ENCODE data around the gene TPK1. TPM values are rescaled to one million over a fixed set of nuclear protein-coding genes. Genes with fewer than 3 reads are reported as not detected.
"Not testable (repeated sequence)": the region's sequence is repeated elsewhere in the genome, so short reads cannot be mapped to it uniquely, and the experiment has no call there.

TPK1 gene
- total RNA-seq, 4 donors from 2014 or later = 0.59 to 178 (median 8.8) TPM

GRCh38 chr7:144782883-144783282 is 53.0 kb downstream of the TPK1 start:
- DNase-seq = no peak
- TF ChIP-seq, protein P1, sequence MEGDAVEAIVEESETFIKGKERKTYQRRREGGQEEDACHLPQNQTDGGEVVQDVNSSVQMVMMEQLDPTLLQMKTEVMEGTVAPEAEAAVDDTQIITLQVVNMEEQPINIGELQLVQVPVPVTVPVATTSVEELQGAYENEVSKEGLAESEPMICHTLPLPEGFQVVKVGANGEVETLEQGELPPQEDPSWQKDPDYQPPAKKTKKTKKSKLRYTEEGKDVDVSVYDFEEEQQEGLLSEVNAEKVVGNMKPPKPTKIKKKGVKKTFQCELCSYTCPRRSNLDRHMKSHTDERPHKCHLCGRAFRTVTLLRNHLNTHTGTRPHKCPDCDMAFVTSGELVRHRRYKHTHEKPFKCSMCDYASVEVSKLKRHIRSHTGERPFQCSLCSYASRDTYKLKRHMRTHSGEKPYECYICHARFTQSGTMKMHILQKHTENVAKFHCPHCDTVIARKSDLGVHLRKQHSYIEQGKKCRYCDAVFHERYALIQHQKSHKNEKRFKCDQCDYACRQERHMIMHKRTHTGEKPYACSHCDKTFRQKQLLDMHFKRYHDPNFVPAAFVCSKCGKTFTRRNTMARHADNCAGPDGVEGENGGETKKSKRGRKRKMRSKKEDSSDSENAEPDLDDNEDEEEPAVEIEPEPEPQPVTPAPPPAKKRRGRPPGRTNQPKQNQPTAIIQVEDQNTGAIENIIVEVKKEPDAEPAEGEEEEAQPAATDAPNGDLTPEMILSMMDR (IDR thresholded peaks at IDR 0.05) = no peak
- TF ChIP-seq POLR2A (IDR thresholded peaks at IDR 0.05) = no peak
- Histone ChIP-seq H3K9me3 (no peaks in the 10 kb centered on the region), H3K4me1 (no peaks in the 10 kb centered on the region), H3K4me3 (no peak overlapping the region), H3K27ac (no peak overlapping the region), H3K36me3 (peaks cover 0 to 4% of the 10 kb centered on the region in 2 donors), H3K27me3 (no peaks in the 10 kb centered on the region)
- intact Hi-C loops (cut with DNase I; ENCODE audit: low total_unique reads) = no loop called here

DNA sequence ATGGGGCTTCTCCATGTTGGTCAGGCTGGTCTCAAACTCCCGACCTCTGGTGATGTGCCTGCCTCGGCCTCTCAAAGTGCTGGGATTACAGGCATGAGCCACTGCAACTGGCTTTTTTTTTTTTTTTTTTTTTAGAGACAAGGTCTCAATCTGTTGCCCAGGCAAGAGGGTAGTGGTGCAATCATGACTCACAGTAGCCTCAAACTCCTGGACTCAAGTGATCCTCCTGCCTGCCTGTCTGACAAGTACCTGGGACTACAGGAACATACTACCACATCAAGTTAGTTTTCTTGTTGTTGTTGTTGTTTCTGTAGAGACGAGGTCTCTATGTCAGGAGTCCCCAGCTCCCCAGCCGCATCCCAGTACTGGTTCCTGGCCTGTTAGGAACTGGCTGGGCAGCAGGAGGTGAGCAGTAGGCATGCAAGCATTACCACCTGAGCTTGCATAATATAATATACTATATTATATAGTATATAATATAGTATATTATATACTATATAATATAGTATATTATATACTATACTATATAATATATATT is 55.7 kb downstream of the TPK1 start:
- intact Hi-C loops (cut with DNase I; ENCODE audit: low total_unique reads) = no loop called here

GRCh38 chr7:144777889-144778288 is 58.0 kb downstream of the TPK1 start:
- H3K4me3 ChIP-seq; intact Hi-C loops (cut with DNase I; ENCODE audit: low total_unique reads): not testable (repeated sequence)

More for the DNA sequence above, 55.7 kb downstream of the TPK1 start:
- TF ChIP-seq, protein P1 (IDR thresholded peaks at IDR 0.05) = no peak
- TF ChIP-seq POLR2A (IDR thresholded peaks at IDR 0.05) = no peak
- H3K36me3 ChIP-seq = no peaks in the 10 kb centered on the region
- DNase-seq = no peak
- no peaks in the 10 kb centered on the region for H3K9me3 ChIP-seq
- no peaks in the 10 kb centered on the region for H3K27me3 ChIP-seq
- no peak overlapping the region for H3K27ac ChIP-seq
- H3K4me1 ChIP-seq = no peaks in the 10 kb centered on the region
- H3K4me3 ChIP-seq = no peak overlapping the region

GRCh38 chr7:144777005-144777839 is 58.6 kb downstream of the TPK1 start:
- Histone ChIP-seq H3K36me3 (no peaks in the 10 kb centered on the region), H3K27me3 (no peaks in the 10 kb centered on the region), H3K27ac (no peak overlapping the region), H3K4me1 (no peaks in the 10 kb centered on the region), H3K4me3 (no peak overlapping the region), H3K9me3 (no peaks in the 10 kb centered on the region)
- TF ChIP-seq POLR2A (IDR thresholded peaks at IDR 0.05) = no peak
- TF ChIP-seq, protein P1 (IDR thresholded peaks at IDR 0.05) = no peak
- intact Hi-C loops (cut with DNase I; ENCODE audit: low total_unique reads) = no loop called here
- DNase-seq = no peak

More at GRCh38 chr7:144777889-144778288, 58.0 kb downstream of the TPK1 start:
- DNase-seq, H3K27ac ChIP-seq, H3K36me3 ChIP-seq, H3K9me3 ChIP-seq, H3K27me3 ChIP-seq, H3K4me1 ChIP-seq: not testable (repeated sequence)

DNA sequence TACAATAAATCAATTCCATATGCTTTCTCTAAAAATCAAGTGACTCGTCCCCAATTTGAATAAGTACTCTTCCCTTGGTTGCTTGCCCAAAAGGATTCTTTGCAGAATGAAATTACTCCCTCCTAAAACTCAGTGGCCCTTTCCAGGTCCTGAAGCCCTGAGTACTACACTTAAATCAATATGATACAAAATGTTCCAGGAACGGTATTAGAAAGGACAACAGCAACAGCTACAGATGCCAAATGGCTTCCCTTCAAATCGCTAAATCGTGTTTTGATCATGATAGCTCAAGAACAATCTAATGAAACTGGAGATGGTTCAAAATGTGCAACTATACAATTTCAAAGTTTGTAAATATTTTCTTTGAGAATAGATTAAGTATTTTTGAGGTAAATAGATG is 59.4 kb downstream of the TPK1 start:
- no peak overlapping the region for H3K4me3 ChIP-seq
- no peak for DNase-seq
- H3K27ac ChIP-seq = no peak overlapping the region
- TF ChIP-seq POLR2A (IDR thresholded peaks at IDR 0.05) = no peak
- TF ChIP-seq, protein P1 (IDR thresholded peaks at IDR 0.05) = no peak
- no peaks in the 10 kb centered on the region for H3K4me1 ChIP-seq
- intact Hi-C loops (cut with DNase I; ENCODE audit: low total_unique reads) = no loop called here
- no peaks in the 10 kb centered on the region for H3K36me3 ChIP-seq
- no peaks in the 10 kb centered on the region for H3K27me3 ChIP-seq
- no peaks in the 10 kb centered on the region for H3K9me3 ChIP-seq

All from uterus (tissue), 4 donors.